Mesendoderm (in vitro differentiated cells): Measurements from ENCODE around the gene SSR2. TPM values are rescaled to one million over a fixed set of nuclear protein-coding genes. Genes with fewer than 3 reads are reported as not detected.

Experiments
- DNase-seq: peaks from one replicate; pipeline ENCODE4 v3.0.0; 2013
- H2AK5ac ChIP-seq: 2 replicates; pipeline ENCODE4 v1.6.1; 2013; ENCODE audit warnings: low read length, inconsistent platforms
- H2BK120ac ChIP-seq: 2 replicates; pipeline ENCODE4 v1.6.1; 2013; ENCODE audit warnings: low read depth, mild to moderate bottlenecking, low read length, moderate library complexity, mixed read lengths
- H2BK15ac ChIP-seq: replicated peaks from 2 replicates; pipeline ENCODE4 v1.6.1; 2013; ENCODE audit warnings: low read depth, mild to moderate bottlenecking, moderate library complexity
- H2BK5ac ChIP-seq: 2 replicates; pipeline ENCODE4 v1.6.1; 2013; ENCODE audit warnings: low read length, inconsistent platforms
- H3K18ac ChIP-seq: 2 replicates; pipeline ENCODE4 v1.6.1; 2013; ENCODE audit warnings: mild to moderate bottlenecking, low read length, mixed read lengths
- H3K23ac ChIP-seq: one replicate; pipeline ENCODE4 v1.6.1; 2013; ENCODE audit warnings: low read length
- H3K27ac ChIP-seq: 2 replicates; pipeline ENCODE4 v1.5.1; 2013; ENCODE audit warnings: low read depth, mild to moderate bottlenecking, inconsistent platforms, low read length, moderate library complexity
- H3K27me3 ChIP-seq: 2 replicates; pipeline ENCODE4 v1.6.1; 2013; ENCODE audit warnings: low read length, control low read depth, mild to moderate bottlenecking, inconsistent platforms; ENCODE audit not compliant: insufficient read depth, poor library complexity
- H3K36me3 ChIP-seq: 2 replicates; pipeline ENCODE4 v1.6.1; 2013; ENCODE audit warnings: low read length, inconsistent platforms; ENCODE audit not compliant: control insufficient read depth, insufficient read depth
- H3K4ac ChIP-seq: one replicate; pipeline ENCODE4 v1.6.1; 2013; ENCODE audit warnings: low read depth, mild to moderate bottlenecking, low read length, moderate library complexity
- H3K4me1 ChIP-seq: 2 replicates; pipeline ENCODE4 v1.6.1; 2013; ENCODE audit warnings: low read depth, low read length, inconsistent platforms; ENCODE audit not compliant: control insufficient read depth
- H3K4me2 ChIP-seq: 2 replicates; pipeline ENCODE4 v1.6.1; 2013; ENCODE audit warnings: low read length
- H3K4me3 ChIP-seq: 2 replicates; pipeline ENCODE4 v1.5.1; 2013; ENCODE audit warnings: mild to moderate bottlenecking, low read length
- H3K56ac ChIP-seq: one replicate; pipeline ENCODE4 v1.6.1; 2013; ENCODE audit warnings: low read length
- H3K79me1 ChIP-seq: 2 replicates; pipeline ENCODE4 v1.6.1; 2013; ENCODE audit warnings: low read length, inconsistent platforms
- H3K79me2 ChIP-seq: 2 replicates; pipeline ENCODE4 v1.6.1; 2013; ENCODE audit warnings: mild to moderate bottlenecking, low read length; ENCODE audit not compliant: control insufficient read depth, insufficient read depth
- H3K9ac ChIP-seq: 2 replicates; pipeline ENCODE4 v1.6.1; 2013; ENCODE audit warnings: low read length, inconsistent platforms
- H4K5ac ChIP-seq: one replicate; pipeline ENCODE4 v1.6.1; 2013; ENCODE audit warnings: low read length
- H4K8ac ChIP-seq: one replicate; pipeline ENCODE4 v1.6.1; 2013; ENCODE audit warnings: low read depth, mild to moderate bottlenecking, control low read depth, low read length, moderate library complexity
- WGBS: extraction: QIAGEN DNeasy Blood & Tissue Kit; methylation state at CpG from one replicate; pipeline ENCODE4 v1.1.7; 2013; ENCODE audit warnings: low lambda C conversion rate, missing lambda C conversion rate; ENCODE audit not compliant: insufficient coverage; ENCODE audit errors: extremely low coverage; 5-methylcytosine and 5-hydroxymethylcytosine counted together
- polyA plus RNA-seq, 2 experiments: library from polyadenylated mRNA; stranded (reverse); fragments of 200-250 nt; gene quantifications; one replicate each; pipeline ENCODE4 v1.2.3, GENCODE V29; 2013

SSR2 gene
- 289 TPM for polyA plus RNA-seq (2013, experiment 1 of 2)
- 291 TPM for polyA plus RNA-seq (2013, experiment 2 of 2)

DNA sequence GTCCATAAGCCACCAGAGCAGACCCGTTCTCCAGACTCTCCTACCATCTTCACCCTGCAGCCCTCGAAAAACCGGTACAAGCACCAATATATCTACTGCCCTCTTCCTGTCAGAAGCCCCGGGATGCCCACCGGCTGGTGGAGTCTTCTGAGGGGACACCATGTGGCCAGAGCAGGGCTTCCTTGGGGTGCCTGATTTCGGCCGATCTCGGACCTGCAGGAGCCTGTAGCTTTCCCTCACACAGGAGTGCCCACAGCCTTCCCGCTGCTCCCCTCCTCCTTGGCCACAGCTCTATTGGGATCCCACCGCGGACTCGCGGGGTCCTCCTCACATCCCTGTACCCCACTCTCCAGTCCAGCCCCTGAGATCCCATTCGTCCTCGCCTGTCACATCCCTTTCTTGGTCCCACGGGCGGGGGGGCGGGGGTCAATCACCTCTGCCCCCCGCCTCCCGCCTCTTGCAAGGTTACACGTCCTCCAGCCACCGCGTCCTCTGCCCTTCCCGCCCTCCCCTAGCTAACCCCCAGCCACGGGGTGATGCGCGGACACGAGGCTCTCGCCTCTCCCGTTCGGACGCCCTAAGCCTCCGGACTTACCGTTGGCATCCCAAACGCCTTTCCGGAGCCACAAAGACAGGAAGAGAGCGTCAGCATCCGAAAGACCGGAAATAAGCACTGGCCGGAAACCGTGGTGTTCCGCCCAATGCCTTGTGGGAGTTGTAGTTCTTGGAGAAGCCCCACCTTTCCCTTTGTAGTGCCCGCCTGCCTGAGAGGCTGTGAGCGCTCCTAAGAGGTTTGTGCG, at the start of gene SSR2:
Gene SSR2 (minus strand): TSS at position 659 of the 800 bp plus-strand sequence. CDS start 784 bp downstream, outside the sequence.
- peak within 1 kb of the TSS; percentile 57 for H3K4me2 ChIP-seq
- peak; percentile 97 for DNase-seq
- WGBS = no CpG with 5 or more reads among the region's 45 CpGs

DNA sequence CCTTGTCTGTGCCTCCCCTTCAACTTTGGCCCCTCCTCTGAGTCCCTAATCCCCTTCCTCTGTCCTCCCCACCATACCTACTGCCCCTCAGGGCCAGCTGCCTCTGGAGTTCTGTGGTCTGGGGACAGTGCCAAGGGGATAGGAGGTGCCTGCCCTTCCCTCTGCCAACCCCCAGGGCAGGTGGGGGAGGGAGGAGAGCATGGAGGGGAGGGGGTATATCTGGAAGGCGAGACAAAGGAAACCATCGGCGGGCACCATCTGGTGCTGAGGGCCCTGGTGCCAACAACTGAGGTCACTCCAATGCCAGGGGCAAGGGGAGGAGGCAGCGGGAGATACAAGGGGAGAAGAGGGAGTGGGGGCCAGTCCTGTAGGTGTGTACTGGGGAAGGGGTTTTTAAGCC, 49.8 kb upstream of the SSR2 start:
- no peak overlapping the region for H3K4me2 ChIP-seq
- H3K4ac ChIP-seq = no peak overlapping the region
- peaks cover 8% of the 10 kb centered on the region for H3K79me1 ChIP-seq
- no peak overlapping the region for H2BK120ac ChIP-seq
- H3K36me3 ChIP-seq = no peaks in the 10 kb centered on the region
- H3K4me1 ChIP-seq = peaks cover 15% of the 10 kb centered on the region
- no CpG with 5 or more reads among the region's 4 CpGs for WGBS
- DNase-seq = no peak
- H3K79me2 ChIP-seq = peaks cover 6% of the 10 kb centered on the region
- no peak overlapping the region for H2BK15ac ChIP-seq
- H3K27me3 ChIP-seq = no peaks in the 10 kb centered on the region
- no peak overlapping the region for H4K8ac ChIP-seq
- no peak overlapping the region for H3K4me3 ChIP-seq
- no peak overlapping the region for H3K27ac ChIP-seq
- H4K5ac ChIP-seq = no peak overlapping the region
- H2AK5ac ChIP-seq = no peak overlapping the region
- H3K56ac ChIP-seq = no peak overlapping the region
- H3K9ac ChIP-seq = no peak overlapping the region
- no peak overlapping the region for H3K18ac ChIP-seq
- no peak overlapping the region for H3K23ac ChIP-seq
- H2BK5ac ChIP-seq = no peak overlapping the region

More for the DNA sequence above, at the start of gene SSR2:
- Histone ChIP-seq H4K5ac (no peak within 1 kb of the TSS), H3K4ac (peak within 1 kb of the TSS; percentile 40), H2AK5ac (peak within 1 kb of the TSS; percentile 33), H3K4me3 (peak within 1 kb of the TSS; percentile 86), H3K4me1 (peaks cover 2% of the 10 kb centered on the region), H2BK5ac (no peak within 1 kb of the TSS), H2BK15ac (no peak within 1 kb of the TSS), H3K9ac (peak within 1 kb of the TSS; percentile 89), H3K79me2 (peaks cover 20% of the 10 kb centered on the region), H2BK120ac (peak within 1 kb of the TSS; percentile 49), H3K79me1 (peaks cover 9% of the 10 kb centered on the region), H3K23ac (no peak within 1 kb of the TSS), H3K18ac (peak within 1 kb of the TSS; percentile 60), H4K8ac (no peak within 1 kb of the TSS), H3K36me3 (peaks cover 6% of the 10 kb centered on the region), H3K56ac (peak within 1 kb of the TSS; percentile 97), H3K27ac (no peak within 1 kb of the TSS), H3K27me3 (no peaks in the 10 kb centered on the region)

DNA sequence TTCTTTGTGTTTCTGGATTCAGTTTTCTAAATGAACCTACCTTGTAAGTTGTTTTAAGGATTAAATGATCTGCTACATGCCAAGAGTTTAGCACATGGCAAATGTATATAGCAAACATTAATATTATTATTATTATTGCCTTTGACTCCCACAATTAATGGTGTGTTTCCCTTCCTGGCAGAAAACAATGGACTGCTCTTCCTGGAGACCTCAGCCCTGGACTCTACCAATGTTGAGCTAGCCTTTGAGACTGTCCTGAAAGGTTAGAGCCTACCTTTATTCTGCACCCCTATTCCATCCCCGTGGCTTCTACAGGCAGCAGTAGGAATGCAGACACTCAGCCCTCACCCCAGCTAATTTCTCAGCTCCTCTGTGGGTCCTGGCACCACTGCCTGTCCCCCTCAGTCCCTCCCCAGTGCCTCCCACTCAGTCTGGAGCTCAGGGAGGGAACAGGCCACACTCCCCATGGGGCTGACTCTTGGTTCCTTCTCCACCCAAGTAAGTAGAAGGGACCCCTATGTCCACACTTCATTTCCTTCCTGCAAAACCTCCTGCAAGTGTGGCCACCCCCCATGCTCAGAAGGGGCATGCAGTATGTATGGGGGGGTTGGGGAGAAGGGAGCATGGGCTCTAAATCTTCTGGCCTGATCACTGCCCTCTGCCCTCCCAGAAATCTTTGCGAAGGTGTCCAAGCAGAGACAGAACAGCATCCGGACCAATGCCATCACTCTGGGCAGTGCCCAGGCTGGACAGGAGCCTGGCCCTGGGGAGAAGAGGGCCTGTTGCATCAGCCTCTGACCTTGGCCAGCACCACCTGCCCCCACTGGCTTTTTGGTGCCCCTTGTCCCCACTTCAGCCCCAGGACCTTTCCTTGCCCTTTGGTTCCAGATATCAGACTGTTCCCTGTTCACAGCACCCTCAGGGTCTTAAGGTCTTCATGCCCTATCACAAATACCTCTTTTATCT, 49.0 kb upstream of the SSR2 start:
- Histone ChIP-seq H2BK15ac (no peak overlapping the region), H3K4me3 (no peak overlapping the region), H3K27ac (no peak overlapping the region), H3K79me1 (peaks cover 6% of the 10 kb centered on the region), H3K4ac (no peak overlapping the region), H3K36me3 (no peaks in the 10 kb centered on the region), H3K56ac (no peak overlapping the region), H3K18ac (no peak overlapping the region), H3K4me2 (no peak overlapping the region), H2AK5ac (no peak overlapping the region), H4K5ac (no peak overlapping the region), H2BK120ac (no peak overlapping the region), H3K4me1 (peaks cover 9% of the 10 kb centered on the region), H3K27me3 (no peaks in the 10 kb centered on the region), H3K9ac (no peak overlapping the region), H2BK5ac (no peak overlapping the region), H3K79me2 (no peaks in the 10 kb centered on the region), H4K8ac (no peak overlapping the region), H3K23ac (no peak overlapping the region)
- no peak for DNase-seq
- WGBS = no CpG with 5 or more reads among the region's 3 CpGs

DNA sequence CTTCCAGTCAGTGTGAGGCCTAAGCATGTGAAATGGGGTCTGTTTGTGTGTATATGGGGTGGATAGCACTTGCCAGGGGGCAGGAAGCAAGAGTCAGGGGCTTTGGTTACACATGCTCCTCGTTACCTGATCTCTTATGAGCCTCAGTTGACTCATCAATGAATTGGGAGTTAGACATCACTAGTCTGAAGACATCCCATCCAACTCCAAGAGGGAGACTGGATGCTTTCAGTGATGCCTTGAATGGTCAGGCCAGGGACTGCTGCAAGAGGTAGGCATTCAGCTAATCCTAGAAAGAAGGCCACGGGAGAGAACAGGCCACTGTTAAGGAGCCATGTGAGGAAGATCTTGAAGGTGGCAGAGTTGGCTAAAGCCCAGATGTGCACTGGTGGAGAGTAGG, 46.5 kb upstream of the SSR2 start:
- no peak overlapping the region for H3K4me3 ChIP-seq
- no peak overlapping the region for H2AK5ac ChIP-seq
- H3K56ac ChIP-seq = no peak overlapping the region
- no peak overlapping the region for H3K9ac ChIP-seq
- H4K5ac ChIP-seq = no peak overlapping the region
- H3K79me1 ChIP-seq = peaks cover 2% of the 10 kb centered on the region
- H3K36me3 ChIP-seq = no peaks in the 10 kb centered on the region
- H2BK5ac ChIP-seq = no peak overlapping the region
- no peak overlapping the region for H4K8ac ChIP-seq
- no peak overlapping the region for H3K23ac ChIP-seq
- WGBS = no CpG with 5 or more reads among the region's 2 CpGs
- H3K27ac ChIP-seq = no peak overlapping the region
- H3K4me1 ChIP-seq = peaks cover 2% of the 10 kb centered on the region
- H3K27me3 ChIP-seq = no peaks in the 10 kb centered on the region
- no peak overlapping the region for H3K4me2 ChIP-seq
- H3K79me2 ChIP-seq = peaks cover 1% of the 10 kb centered on the region
- DNase-seq = no peak
- no peak overlapping the region for H2BK120ac ChIP-seq
- H3K18ac ChIP-seq = no peak overlapping the region
- H3K4ac ChIP-seq = no peak overlapping the region
- H2BK15ac ChIP-seq = no peak overlapping the region

DNA sequence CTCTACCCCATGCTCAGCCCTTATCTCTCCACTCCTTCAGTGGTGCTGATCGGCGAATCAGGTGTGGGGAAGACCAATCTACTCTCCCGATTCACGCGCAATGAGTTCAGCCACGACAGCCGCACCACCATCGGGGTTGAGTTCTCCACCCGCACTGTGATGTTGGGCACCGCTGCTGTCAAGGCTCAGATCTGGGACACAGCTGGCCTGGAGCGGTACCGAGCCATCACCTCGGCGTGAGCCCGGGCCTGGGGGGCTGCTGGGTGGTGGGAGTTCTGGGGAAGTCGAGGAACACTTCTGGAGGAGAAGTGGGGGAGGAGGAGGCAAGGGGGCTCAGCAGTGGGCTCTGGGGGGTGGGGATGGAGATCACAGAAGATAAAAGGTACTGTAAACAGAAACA, 45.1 kb upstream of the SSR2 start:
- no peak overlapping the region for H3K9ac ChIP-seq
- WGBS = no CpG with 5 or more reads among the region's 16 CpGs
- no peak overlapping the region for H3K27ac ChIP-seq
- H2BK5ac ChIP-seq = no peak overlapping the region
- H3K79me2 ChIP-seq = peaks cover 3% of the 10 kb centered on the region
- peaks cover 2% of the 10 kb centered on the region for H3K79me1 ChIP-seq
- DNase-seq = no peak
- H4K5ac ChIP-seq = no peak overlapping the region
- H3K4me2 ChIP-seq = no peak overlapping the region
- no peak overlapping the region for H3K4ac ChIP-seq
- peaks cover 5% of the 10 kb centered on the region for H3K4me1 ChIP-seq
- no peak overlapping the region for H4K8ac ChIP-seq
- H3K18ac ChIP-seq = no peak overlapping the region
- no peaks in the 10 kb centered on the region for H3K27me3 ChIP-seq
- no peak overlapping the region for H3K4me3 ChIP-seq
- H2BK15ac ChIP-seq = no peak overlapping the region
- no peak overlapping the region for H2BK120ac ChIP-seq
- H2AK5ac ChIP-seq = no peak overlapping the region
- H3K36me3 ChIP-seq = no peaks in the 10 kb centered on the region
- no peak overlapping the region for H3K23ac ChIP-seq
- H3K56ac ChIP-seq = peak overlapping the region; percentile 47
